Measurements from ENCODE around the gene ZNF396.

ZNF396 gene

GRCh38 chr18:35335866-35336265, 41.3 kb downstream of the ZNF396 start:
- no peak for DNase-seq (ENCODE audit: low read depth in 3 of 3)

GRCh38 chr18:35334821-35335220, 42.3 kb downstream of the ZNF396 start:
- DNase-seq (ENCODE audit: low read depth in 3 of 3) = no peak

GRCh38 chr18:35334212-35334611, 42.9 kb downstream of the ZNF396 start:
- DNase-seq (ENCODE audit: low read depth in 3 of 3) = no peak

GRCh38 chr18:35331367-35332087, 45.6 kb downstream of the ZNF396 start:
- no peak for DNase-seq (ENCODE audit: low read depth in 3 of 3)

GRCh38 chr18:35328868-35329267, 48.3 kb downstream of the ZNF396 start:
- no peak for DNase-seq (ENCODE audit: low read depth in 3 of 3)

- no peak for DNase-seq (ENCODE audit: low read depth in 3 of 3)
Measured at GRCh38 chr18:35326695-35327387, 50.3 kb downstream of the ZNF396 start.

- DNase-seq (ENCODE audit: low read depth in 3 of 3) = no peak
Measured at GRCh38 chr18:35324926-35325655, 52.0 kb downstream of the ZNF396 start.

GRCh38 chr18:35322486-35323458, 54.4 kb downstream of the ZNF396 start:
- DNase-seq (ENCODE audit: low read depth in 3 of 3) = no peak
